Peyer's patch (tissue), 4 donors: ENCODE results near the gene TMC1.
"Not testable (repeated sequence)": the region's sequence is repeated elsewhere in the genome, so short reads cannot be mapped to it uniquely, and the experiment has no call there.

Source experiments
- POLR2A ChIP-seq, 2 donors: fragments of 450-650 bp; IDR thresholded peaks; one replicate each; pipeline ENCODE4 v1.5.1; 2017; ENCODE audit warnings: antibody characterized with exemption in 2 of 2, mild to moderate bottlenecking in 2 of 2, moderate library complexity in 2 of 2
- TF ChIP-seq, protein P1 (sequence below), 6 experiments: fragments of 450-650 bp in 4 of 6; fragments of 200-600 bp in 2 of 6; sonication (generic) in 1 of 6; IDR thresholded peaks; one replicate each; pipeline ENCODE4 v1.5.1; 2017 to 2019; ENCODE audit warnings: antibody characterized with exemption in 6 of 6, mild to moderate bottlenecking in 3 of 6, moderate library complexity in 1 of 6

DNA sequence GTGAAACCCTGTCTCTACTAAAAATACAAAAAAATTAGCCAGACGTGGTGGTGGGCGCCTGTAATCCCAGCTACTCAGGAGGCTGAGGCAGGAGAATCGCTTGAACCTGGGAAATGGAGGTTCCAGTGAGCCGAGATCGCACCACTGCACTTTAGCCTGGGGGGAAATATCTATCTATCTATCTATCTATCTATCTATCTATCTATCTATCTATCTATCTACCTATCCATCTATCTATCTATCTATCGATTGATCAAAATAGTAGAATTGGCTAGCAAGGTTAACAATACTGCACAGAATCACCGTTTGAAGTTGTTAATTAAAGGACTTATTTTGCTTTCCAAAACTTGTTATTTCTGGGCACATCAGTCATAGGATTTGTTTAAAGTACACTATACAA lies 341.4 kb downstream of the TMC1 start:
- not testable (repeated sequence) for TF ChIP-seq POLR2A (IDR thresholded peaks at IDR 0.05)
- TF ChIP-seq, protein P1, sequence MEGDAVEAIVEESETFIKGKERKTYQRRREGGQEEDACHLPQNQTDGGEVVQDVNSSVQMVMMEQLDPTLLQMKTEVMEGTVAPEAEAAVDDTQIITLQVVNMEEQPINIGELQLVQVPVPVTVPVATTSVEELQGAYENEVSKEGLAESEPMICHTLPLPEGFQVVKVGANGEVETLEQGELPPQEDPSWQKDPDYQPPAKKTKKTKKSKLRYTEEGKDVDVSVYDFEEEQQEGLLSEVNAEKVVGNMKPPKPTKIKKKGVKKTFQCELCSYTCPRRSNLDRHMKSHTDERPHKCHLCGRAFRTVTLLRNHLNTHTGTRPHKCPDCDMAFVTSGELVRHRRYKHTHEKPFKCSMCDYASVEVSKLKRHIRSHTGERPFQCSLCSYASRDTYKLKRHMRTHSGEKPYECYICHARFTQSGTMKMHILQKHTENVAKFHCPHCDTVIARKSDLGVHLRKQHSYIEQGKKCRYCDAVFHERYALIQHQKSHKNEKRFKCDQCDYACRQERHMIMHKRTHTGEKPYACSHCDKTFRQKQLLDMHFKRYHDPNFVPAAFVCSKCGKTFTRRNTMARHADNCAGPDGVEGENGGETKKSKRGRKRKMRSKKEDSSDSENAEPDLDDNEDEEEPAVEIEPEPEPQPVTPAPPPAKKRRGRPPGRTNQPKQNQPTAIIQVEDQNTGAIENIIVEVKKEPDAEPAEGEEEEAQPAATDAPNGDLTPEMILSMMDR (IDR thresholded peaks at IDR 0.05) = not testable (repeated sequence)
